ENCODE results near the gene LENEP.
A peak's percentile ranks its signal among the peaks of the same experiment; 100 is the strongest.

Gene LENEP

GRCh38 chr1:155022927-155023236, 29.5 kb downstream of the LENEP start:
- peak overlapping the region; percentile 53 for H3K27ac ChIP-seq
- no peak for TF ChIP-seq ZFX (IDR thresholded peaks at IDR 0.05)
- TF ChIP-seq, protein P1, sequence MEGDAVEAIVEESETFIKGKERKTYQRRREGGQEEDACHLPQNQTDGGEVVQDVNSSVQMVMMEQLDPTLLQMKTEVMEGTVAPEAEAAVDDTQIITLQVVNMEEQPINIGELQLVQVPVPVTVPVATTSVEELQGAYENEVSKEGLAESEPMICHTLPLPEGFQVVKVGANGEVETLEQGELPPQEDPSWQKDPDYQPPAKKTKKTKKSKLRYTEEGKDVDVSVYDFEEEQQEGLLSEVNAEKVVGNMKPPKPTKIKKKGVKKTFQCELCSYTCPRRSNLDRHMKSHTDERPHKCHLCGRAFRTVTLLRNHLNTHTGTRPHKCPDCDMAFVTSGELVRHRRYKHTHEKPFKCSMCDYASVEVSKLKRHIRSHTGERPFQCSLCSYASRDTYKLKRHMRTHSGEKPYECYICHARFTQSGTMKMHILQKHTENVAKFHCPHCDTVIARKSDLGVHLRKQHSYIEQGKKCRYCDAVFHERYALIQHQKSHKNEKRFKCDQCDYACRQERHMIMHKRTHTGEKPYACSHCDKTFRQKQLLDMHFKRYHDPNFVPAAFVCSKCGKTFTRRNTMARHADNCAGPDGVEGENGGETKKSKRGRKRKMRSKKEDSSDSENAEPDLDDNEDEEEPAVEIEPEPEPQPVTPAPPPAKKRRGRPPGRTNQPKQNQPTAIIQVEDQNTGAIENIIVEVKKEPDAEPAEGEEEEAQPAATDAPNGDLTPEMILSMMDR (conservative IDR thresholded peaks at IDR 0.05): no peak

- TF ChIP-seq ZFX (IDR thresholded peaks at IDR 0.05): no peak
- TF ChIP-seq, protein P1 (conservative IDR thresholded peaks at IDR 0.05): no peak
- H3K27ac ChIP-seq: peak overlapping the region; percentile 53
Measured at GRCh38 chr1:155023627-155024026, 30.2 kb downstream of the LENEP start.

GRCh38 chr1:155024315-155024714, 30.9 kb downstream of the LENEP start:
- no peak overlapping the region for H3K27ac ChIP-seq
- TF ChIP-seq, protein P1 (conservative IDR thresholded peaks at IDR 0.05): no peak
- TF ChIP-seq ZFX (IDR thresholded peaks at IDR 0.05): no peak

DNA sequence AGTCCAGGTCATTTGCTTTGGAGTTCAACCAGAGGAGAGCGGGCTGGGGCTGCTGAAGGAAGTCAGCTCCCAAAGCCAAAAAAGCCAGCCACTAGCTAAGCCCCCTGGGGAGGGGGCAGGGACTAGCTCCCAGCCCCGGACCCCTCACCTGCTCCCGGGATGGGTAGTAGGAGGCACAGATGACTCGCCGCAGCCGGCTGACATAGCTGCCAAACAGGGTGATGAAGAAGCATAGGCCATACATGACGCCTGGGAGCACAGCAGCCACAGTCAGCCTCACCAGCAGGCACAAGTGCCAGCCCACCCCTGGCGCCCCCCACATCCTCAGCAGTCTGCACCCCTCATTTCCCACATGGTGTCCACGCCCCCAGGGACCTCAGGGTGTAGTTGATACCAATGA, 32.8 kb downstream of the LENEP start:
- no peak overlapping the region for H3K27ac ChIP-seq
- TF ChIP-seq ZFX (IDR thresholded peaks at IDR 0.05): no peak
- TF ChIP-seq, protein P1 (conservative IDR thresholded peaks at IDR 0.05): no peak

- TF ChIP-seq, protein P1 (conservative IDR thresholded peaks at IDR 0.05): no peak
- no peak for TF ChIP-seq ZFX (IDR thresholded peaks at IDR 0.05)
- H3K27ac ChIP-seq: no peak overlapping the region
Measured at GRCh38 chr1:155026588-155026987, 33.2 kb downstream of the LENEP start.

- TF ChIP-seq, protein P1 (conservative IDR thresholded peaks at IDR 0.05): no peak
- TF ChIP-seq ZFX (IDR thresholded peaks at IDR 0.05): no peak
- no peak overlapping the region for H3K27ac ChIP-seq
Measured at GRCh38 chr1:155029513-155030242, 36.3 kb downstream of the LENEP start.

DNA sequence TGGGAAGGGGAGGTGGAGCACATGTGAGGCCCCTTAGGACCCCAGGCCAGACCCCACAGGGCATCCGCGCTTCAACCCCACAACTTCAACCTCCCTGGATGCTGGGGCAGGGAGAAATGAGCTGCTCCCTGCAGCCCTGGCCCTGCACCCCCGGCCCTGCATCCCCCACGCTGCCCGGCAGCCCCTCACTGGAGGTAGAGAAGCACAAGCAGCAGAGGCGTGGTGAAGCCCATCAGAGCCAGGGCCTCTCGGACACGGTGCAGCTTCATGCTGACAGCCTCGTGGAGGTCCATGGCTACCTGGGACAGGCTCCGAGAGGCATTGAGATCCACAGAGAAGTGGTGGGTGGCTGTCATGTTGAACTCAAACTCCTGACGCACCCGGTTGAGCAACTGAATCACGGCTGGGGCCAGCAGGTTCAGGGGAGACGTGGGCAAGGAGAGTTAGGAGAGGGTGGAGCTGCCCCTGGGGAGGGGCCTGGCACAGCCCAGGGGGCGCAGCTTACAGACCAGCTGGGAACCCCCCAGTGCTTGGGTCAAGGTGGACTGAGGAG, 36.9 kb downstream of the LENEP start:
- H3K27ac ChIP-seq: no peak overlapping the region
- TF ChIP-seq, protein P1 (conservative IDR thresholded peaks at IDR 0.05): no peak
- no peak for TF ChIP-seq ZFX (IDR thresholded peaks at IDR 0.05)

All from C4-2B (cell line).